GM11168 (cell line): ENCODE data around the gene SLC20A1.
"Not testable (repeated sequence)": the region's sequence is repeated elsewhere in the genome, so short reads cannot be mapped to it uniquely, and the experiment has no call there.

ENCODE experiments used
- in situ Hi-C: fragments of 300-500 bp; cut with MboI; formaldehyde crosslinking; loops from one replicate; pipeline ENCODE4 v1.12.0; 2022; ENCODE audit warnings: low sequenced_read_pairs; ENCODE audit not compliant: unreplicated experiment

SLC20A1 gene

DNA sequence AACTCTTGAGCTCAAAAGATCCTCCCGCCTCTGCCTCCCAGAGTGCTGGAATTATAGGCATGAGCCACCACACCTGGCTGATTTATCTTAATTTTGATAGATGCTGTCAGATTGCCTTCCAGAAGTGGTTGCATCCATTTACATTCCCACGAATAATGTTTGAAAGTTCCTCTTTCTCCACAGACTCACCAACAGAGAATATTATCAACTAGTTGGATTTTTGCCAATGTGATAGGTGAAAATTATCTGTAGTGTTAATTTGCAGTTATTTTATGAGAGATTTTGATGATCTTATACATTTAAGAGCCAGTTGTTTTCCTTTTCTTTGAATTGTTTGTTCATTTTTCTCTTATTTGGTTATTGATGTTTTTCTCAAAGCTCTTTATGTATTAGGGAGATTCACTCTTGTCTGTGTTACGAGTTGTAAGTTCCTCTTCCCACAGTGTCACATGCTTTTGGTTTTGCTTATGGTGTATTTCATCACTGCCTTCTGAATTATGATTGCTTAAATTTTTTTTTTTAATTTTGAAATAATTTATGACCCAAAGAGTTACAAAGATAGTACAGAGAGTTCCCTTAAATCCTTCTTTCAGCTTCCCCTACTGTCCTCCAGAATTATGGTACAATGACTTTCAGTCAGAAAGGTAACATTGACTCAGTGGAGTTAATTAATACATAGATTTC lies 54.4 kb downstream of the SLC20A1 start:
- in situ Hi-C loops: no loop called here

DNA sequence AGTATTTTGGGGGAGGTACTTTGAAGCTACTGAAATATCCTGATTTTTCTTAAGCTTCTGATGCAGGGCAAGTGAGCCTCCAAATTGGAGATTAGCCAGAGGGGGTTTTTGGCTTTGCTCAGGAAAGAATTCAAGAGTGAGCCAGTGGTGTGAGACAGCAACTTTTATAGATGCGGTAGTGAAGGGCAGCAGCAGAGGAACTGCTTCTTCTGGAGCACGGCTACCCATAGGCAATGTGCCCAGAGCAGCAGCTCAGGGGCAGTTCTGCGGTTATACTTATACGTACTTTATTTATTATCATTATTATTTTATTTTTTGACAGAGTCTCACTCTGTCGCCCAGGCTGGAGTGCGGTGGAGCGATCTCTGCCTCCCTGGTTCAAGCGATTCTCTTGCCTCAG lies 55.3 kb downstream of the SLC20A1 start:
- in situ Hi-C loops: no loop called here

DNA sequence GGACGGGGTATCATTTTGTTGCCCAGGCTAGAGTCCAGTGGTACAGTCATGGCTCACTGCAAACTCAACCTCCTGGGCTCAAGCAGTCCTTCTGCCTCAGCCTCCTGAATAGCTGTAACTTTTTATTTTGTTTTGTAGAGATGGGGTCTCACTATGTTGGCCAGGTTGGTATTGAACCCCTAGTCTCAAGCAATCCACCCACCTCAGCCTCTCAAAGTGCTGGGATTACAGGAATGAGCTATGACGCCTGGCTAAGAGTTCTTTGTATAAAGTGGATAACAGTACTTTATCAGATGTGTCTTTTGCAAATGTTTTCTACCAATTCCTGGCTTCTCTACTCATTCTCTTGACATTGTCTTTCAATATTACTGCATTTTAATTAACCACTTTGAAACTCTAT lies 57.9 kb downstream of the SLC20A1 start:
- in situ Hi-C loops: no loop called here

DNA sequence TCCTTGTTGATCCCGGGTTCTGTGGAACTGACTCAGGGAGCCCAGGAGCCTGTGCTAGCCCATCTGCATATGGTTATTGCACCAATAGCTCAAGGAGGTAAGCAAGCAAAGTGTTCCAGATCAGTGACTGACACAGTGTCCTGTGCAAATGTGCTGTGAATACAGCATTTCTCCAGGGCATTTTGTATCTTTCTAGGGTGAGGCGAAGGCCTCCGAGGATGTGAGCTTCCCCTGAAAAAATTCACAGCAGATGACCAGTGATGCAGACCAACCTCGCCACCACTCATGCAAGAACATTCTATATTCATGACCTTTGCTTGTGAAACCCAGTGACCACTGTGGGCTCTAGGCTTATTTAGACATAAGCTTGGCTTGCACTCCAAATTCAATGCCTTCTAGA lies 59.8 kb downstream of the SLC20A1 start:
- in situ Hi-C loops: no loop called here

DNA sequence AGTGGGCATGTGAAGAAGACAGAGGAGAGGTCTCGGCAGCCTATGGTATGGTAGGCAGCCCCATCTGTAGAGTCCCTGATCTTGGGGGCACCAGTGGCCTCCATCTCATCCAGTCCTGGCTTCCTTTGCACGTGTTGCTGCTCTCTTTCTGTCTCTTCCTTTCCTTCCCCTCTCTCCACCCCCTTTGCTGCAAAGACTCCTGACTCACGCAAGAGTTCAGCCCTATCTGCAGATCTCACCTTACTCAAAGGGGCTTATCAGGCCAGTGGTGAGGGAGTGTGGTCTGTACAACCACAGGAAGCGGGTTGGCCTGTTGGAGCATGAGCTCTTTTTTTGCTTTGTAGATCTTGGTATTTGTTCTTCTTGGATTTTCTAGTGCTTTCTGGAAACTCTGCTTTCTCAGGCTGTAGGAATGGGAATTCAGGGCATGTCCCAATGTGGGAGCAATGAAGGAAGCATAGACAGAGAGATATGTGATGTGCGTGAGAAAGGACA lies 60.5 kb downstream of the SLC20A1 start:
- in situ Hi-C loops: no loop called here

DNA sequence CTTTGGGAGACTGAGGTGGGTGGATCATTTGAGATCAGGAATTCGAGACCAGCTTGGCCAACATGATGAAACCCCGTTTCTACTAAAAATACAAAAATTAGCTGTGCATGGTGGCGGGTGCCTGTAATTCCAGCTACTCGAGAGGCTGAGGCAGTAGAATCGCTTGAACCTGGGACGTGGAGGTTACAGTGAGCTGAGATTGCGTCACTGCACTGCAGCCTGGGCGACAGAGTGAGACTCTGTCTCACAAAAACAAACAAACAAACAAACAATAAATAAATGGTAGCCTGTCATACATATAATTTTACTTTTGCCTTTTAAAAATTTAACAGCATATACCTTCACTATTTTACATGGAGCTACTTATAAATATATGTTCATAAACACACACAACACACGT lies 61.2 kb downstream of the SLC20A1 start:
- in situ Hi-C loops: not testable (repeated sequence)

- in situ Hi-C loops: no loop called here
Observed at GRCh38 chr2:112708968-112709367, 63.2 kb downstream of the SLC20A1 start.

DNA sequence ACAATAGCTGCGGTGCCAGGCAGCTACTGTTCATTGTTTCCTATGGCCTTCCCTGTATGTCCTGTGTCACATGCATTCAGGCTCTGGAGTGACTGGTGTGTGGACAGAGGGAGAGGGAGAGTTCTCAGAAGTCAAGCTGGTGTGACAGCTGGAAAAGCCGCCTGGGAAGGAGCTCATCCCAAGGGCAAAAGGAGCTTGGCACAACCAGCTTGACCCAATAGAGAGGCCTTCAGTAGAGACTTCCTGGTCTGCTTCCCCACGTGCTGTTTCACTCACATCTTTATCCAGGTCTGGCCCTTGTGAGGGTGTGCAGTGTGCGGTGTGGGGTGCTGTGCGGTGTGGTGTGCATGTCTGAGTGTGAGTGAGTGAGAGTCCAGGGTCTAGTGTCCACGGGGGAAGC lies 64.0 kb downstream of the SLC20A1 start:
- in situ Hi-C loops: no loop called here

DNA sequence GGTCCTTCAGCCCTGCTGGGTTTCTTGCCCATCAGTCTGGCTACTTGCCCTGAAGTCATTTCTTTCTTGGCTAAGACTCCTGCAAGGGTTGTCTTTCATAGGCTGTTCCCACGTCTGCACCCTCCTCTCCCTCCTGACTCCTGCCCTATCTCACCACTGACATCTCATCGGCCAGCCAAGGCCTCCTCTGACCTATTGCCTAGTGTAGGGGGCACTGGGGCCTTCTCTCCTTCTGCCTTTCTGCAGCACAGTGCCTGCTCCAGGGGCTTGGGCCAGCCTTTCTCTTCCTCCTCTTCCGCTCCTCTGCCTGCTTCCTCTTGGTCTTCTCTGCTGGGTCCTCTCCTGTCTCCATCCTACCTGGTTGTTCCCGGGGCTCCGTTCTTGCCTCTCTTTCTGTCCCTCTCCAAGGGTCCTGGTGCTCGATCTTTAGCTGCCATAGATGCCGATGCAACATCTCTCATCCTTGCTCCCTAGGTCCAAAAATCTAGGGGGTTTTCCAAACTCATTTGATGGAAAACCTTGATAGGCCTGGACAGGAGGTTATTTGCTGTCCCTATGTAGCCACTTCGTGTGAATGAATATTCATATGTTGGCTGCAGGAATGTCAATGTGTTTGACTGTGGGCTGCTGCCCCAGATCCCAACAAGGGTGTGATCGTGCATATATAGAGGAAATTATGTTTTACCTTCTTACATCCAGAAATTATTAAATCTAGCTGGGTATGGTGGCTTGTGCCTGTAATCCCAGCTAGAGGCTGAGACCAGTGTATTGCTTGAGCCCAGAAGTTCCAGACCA lies 65.4 kb downstream of the SLC20A1 start:
- in situ Hi-C loops: no loop called here

- in situ Hi-C loops: no loop called here
Observed at GRCh38 chr2:112712465-112712864, 66.7 kb downstream of the SLC20A1 start.

GRCh38 chr2:112712903-112713584 lies 67.3 kb downstream of the SLC20A1 start:
- in situ Hi-C loops: no loop called here
